ENCODE measurements around the gene HAVCR1. TPM values are rescaled to one million over a fixed set of nuclear protein-coding genes. Genes with fewer than 3 reads are reported as not detected.

Gene HAVCR1
- under 1 TPM in 1 of 4 donors, not detected in 3; 0.77 TPM for total RNA-seq
- under 1 TPM in 1 of 3 donors, not detected in 2; 0.01 TPM for polyA plus RNA-seq
- long read RNA-seq, donor 1: 0 reads
- long read RNA-seq, donor 2: 0 reads

DNA sequence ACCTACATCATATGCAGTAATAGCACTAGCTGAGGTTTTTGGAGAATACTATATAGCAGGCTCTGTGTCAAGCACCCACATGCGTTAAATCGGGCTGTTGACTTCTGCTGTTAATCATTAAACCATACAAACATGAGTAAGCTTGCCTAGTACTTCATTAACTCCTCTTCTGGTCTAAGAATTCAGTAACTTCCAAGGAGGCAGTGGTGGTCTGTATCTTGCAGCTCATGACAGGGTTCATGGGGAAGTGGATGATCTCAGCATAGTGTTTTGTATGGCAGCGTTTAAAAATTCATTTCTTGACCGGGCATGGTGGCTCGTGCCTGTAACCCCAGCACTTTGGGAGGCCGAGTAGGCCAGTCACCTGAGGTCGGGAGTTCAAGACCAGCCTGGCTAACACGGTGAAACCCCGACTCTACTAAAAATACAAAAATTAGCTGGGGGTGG is at the start of gene HAVCR1:
Gene HAVCR1 (minus strand): TSS at position 24 of the 447 bp plus-strand sequence. CDS start 1,173 bp downstream, outside the sequence.
- no peaks in the 10 kb centered on the region for H3K9me3 ChIP-seq
- TF ChIP-seq, protein P1, sequence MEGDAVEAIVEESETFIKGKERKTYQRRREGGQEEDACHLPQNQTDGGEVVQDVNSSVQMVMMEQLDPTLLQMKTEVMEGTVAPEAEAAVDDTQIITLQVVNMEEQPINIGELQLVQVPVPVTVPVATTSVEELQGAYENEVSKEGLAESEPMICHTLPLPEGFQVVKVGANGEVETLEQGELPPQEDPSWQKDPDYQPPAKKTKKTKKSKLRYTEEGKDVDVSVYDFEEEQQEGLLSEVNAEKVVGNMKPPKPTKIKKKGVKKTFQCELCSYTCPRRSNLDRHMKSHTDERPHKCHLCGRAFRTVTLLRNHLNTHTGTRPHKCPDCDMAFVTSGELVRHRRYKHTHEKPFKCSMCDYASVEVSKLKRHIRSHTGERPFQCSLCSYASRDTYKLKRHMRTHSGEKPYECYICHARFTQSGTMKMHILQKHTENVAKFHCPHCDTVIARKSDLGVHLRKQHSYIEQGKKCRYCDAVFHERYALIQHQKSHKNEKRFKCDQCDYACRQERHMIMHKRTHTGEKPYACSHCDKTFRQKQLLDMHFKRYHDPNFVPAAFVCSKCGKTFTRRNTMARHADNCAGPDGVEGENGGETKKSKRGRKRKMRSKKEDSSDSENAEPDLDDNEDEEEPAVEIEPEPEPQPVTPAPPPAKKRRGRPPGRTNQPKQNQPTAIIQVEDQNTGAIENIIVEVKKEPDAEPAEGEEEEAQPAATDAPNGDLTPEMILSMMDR (IDR thresholded peaks at IDR 0.05): no peak

DNA sequence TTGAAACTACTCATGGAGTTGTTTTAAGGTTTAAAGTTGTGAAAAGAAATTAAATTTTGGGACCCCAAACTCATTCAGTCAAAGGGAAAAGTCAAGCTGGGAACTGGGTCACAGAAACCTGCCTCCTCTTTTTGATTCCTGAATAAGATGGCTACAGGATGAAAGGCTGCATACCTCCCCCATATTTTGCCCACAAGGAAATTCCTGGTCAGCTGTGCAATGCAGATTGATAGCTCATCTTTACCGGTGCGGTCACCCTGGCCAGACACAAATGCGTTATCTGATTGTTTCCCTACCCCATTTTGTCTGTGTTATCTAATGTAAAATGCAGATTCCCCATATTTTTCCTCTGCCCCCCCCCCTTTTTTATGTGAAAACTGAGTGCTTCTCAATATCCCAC is 48.6 kb upstream of the HAVCR1 start:
- DNase-seq (no peak), ATAC-seq (no peak)
- Histone ChIP-seq H3K9me3 (no peaks in the 10 kb centered on the region), H3K27me3 (ENCODE audit: insufficient read depth in 3 of 3, low read length in 2 of 3) (no peaks in the 10 kb centered on the region), H3K4me1 (no peaks in the 10 kb centered on the region), H3K36me3 (ENCODE audit: insufficient read depth in 1 of 2, low read depth in 1 of 2) (no peaks in the 10 kb centered on the region), H3K4me3 (peak overlapping the region; percentile 36), H3K27ac (no peak overlapping the region)
- intact Hi-C loops (cut with DNase I): no loop called here
- TF ChIP-seq, protein P1 (IDR thresholded peaks at IDR 0.05): no peak
- WGBS, 3 donors: 78 to 85% (median 81%) methylated on average over 3 of the region's 3 CpGs

More for the DNA sequence above, at the start of gene HAVCR1:
- no peaks in the 10 kb centered on the region for H3K36me3 ChIP-seq (ENCODE audit: insufficient read depth in 1 of 2, low read depth in 1 of 2)
- 67 to 86% (median 86%) methylated on average over 9 of the region's 9 CpGs for WGBS, 3 donors
- intact Hi-C loops (cut with DNase I): no loop called here
- H3K27me3 ChIP-seq (ENCODE audit: insufficient read depth in 3 of 3, low read length in 2 of 3): peaks cover 0 to 2% (median 0%) of the 10 kb centered on the region in 3 donors
- H3K4me1 ChIP-seq: no peaks in the 10 kb centered on the region
- ATAC-seq: no peak
- DNase-seq: no peak
- no peak within 1 kb of the TSS for H3K4me3 ChIP-seq
- H3K27ac ChIP-seq: no peak within 1 kb of the TSS

DNA sequence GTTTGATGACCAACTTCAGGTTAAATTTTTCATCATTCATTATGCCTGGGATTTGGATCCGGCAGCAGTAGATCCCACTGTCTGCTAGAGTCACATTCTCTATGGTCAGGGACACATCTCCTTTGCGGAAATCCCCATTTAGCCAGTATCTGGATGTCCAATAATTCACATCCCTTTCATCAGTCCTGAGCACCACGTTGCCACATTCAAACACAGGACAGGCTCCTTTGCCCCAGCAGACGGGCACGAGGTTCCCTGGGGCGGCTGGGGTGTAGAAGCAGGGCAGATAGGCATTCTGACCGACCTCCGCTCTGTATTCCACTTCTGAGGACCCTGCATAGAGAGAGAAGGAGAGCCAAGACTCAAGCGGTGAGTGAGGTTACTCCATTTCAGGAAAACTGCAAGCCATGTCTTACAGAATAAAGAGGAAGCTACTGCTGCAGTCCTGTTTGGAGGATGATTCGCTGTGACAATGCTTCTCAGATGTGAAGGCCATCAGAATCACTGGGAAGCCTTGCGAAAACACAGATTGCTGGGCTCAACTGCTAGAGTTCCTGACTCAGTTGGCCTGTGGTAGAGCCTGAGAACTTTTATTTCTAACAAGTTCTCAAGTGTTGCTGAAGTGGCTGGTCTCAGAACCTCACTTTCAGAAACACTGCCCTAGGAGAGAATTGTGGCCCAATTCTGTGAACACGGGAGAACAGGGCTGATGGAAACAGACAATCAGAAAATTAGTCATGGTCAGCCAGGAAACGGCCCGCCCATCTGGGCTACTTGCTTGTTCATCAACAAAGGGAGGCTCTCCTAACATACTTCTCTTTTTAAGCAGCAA is 47.9 kb upstream of the HAVCR1 start:
- Histone ChIP-seq H3K36me3 (ENCODE audit: insufficient read depth in 1 of 2, low read depth in 1 of 2) (no peaks in the 10 kb centered on the region), H3K4me3 (no peak overlapping the region), H3K9me3 (no peaks in the 10 kb centered on the region), H3K27me3 (ENCODE audit: insufficient read depth in 3 of 3, low read length in 2 of 3) (no peaks in the 10 kb centered on the region), H3K4me1 (no peaks in the 10 kb centered on the region), H3K27ac (no peak overlapping the region)
- 73 to 75% (median 74%) methylated on average over 14 of the region's 14 CpGs for WGBS, 3 donors
- intact Hi-C loops (cut with DNase I): no loop called here
- peak in 1 of 2 donors; percentile 33 for DNase-seq
- peak in 1 of 4 donors; percentile 16 for ATAC-seq
- TF ChIP-seq, protein P1 (IDR thresholded peaks at IDR 0.05): no peak

DNA sequence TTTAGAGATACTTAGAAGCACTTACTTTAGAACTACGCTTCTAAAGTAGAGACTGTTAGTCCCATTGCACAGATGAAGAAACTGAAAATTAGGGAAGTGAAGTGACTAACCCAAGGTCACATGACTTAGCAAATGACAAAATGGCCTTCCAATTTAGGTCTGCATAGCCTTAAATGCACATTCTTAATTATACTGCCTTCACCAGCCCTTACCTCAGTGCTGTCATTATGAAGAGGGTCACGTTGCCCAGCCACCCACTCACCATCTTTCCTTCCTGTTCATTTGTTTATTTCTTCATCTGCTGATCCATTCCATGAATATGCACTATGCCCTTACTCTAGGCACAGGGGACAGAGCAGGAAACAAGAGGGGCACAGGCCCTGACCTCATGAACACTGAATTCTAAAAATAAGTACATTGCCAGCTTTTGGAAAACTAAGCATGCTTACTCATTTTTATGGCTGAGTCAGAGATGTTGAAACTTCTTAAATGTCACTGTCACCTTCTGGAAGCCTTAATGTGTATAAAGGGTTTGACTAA is 41.3 kb upstream of the HAVCR1 start:
- H3K4me1 ChIP-seq: no peaks in the 10 kb centered on the region
- peak; percentile 15 to 66 (median 44) for ATAC-seq
- WGBS, 3 donors: 64 to 73% (median 68%) methylated on average over 2 of the region's 2 CpGs
- intact Hi-C loops (cut with DNase I): no loop called here
- DNase-seq: no peak
- TF ChIP-seq, protein P1 (IDR thresholded peaks at IDR 0.05): no peak
- no peaks in the 10 kb centered on the region for H3K9me3 ChIP-seq
- no peak overlapping the region for H3K4me3 ChIP-seq
- H3K36me3 ChIP-seq (ENCODE audit: insufficient read depth in 1 of 2, low read depth in 1 of 2): no peaks in the 10 kb centered on the region
- no peaks in the 10 kb centered on the region for H3K27me3 ChIP-seq (ENCODE audit: insufficient read depth in 3 of 3, low read length in 2 of 3)
- no peak overlapping the region for H3K27ac ChIP-seq
